Right kidney (tissue), 9 donors: Measurements from ENCODE around the gene C17orf58.
"Not testable (repeated sequence)": the region's sequence is repeated elsewhere in the genome, so short reads cannot be mapped to it uniquely, and the experiment has no call there.

Experiments
- DNase-seq: peaks from one replicate; pipeline ENCODE4 v3.0.0-alpha.2; 2016
- long read RNA-seq, 8 donors: transcript quantifications; one replicate each; lab custom pipeline, GENCODE V29; 2026

C17orf58 gene
- long read RNA-seq, donor 1, transcript C17orf58-202 (3 exons, 1,082 nt), result major isoform, 11 of 191 reads
- long read RNA-seq, donor 1, partial matches to known transcripts, result 180 of 191 reads
- long read RNA-seq, donor 1, other reads (novel, unspliced or antisense), result 0 of 191 reads
- long read RNA-seq, donor 2, transcript C17orf58-202 (3 exons, 1,082 nt), result major isoform, 5 of 6 reads
- long read RNA-seq, donor 2, partial matches to known transcripts, result 0 of 6 reads
- long read RNA-seq, donor 2, other reads (novel, unspliced or antisense), result 0 of 6 reads
- long read RNA-seq, donor 3, partial matches to known transcripts, result 0 of 2 reads
- long read RNA-seq, donor 3, other reads (novel, unspliced or antisense), result 0 of 2 reads
- long read RNA-seq, donor 4, transcript C17orf58-202 (3 exons, 1,082 nt), result major isoform, 6 of 30 reads
- long read RNA-seq, donor 4, partial matches to known transcripts, result 20 of 30 reads
- long read RNA-seq, donor 4, other reads (novel, unspliced or antisense), result 0 of 30 reads
- long read RNA-seq, donor 5, partial matches to known transcripts, result 7 of 14 reads
- long read RNA-seq, donor 5, other reads (novel, unspliced or antisense), result 0 of 14 reads
- long read RNA-seq, donor 6, transcript C17orf58-202 (3 exons, 1,082 nt), result major isoform, 6 of 15 reads
- long read RNA-seq, donor 6, partial matches to known transcripts, result 5 of 15 reads
- long read RNA-seq, donor 6, other reads (novel, unspliced or antisense), result 0 of 15 reads
- long read RNA-seq, donor 7, result 0 reads
- long read RNA-seq, donor 8, transcript C17orf58-202 (3 exons, 1,082 nt), result major isoform, 8 of 15 reads
- long read RNA-seq, donor 8, transcript C17orf58-203 (2 exons, 1,654 nt), result minor isoform, 7 of 15 reads
- long read RNA-seq, donor 8, partial matches to known transcripts, result 0 of 15 reads
- long read RNA-seq, donor 8, other reads (novel, unspliced or antisense), result 0 of 15 reads

DNA sequence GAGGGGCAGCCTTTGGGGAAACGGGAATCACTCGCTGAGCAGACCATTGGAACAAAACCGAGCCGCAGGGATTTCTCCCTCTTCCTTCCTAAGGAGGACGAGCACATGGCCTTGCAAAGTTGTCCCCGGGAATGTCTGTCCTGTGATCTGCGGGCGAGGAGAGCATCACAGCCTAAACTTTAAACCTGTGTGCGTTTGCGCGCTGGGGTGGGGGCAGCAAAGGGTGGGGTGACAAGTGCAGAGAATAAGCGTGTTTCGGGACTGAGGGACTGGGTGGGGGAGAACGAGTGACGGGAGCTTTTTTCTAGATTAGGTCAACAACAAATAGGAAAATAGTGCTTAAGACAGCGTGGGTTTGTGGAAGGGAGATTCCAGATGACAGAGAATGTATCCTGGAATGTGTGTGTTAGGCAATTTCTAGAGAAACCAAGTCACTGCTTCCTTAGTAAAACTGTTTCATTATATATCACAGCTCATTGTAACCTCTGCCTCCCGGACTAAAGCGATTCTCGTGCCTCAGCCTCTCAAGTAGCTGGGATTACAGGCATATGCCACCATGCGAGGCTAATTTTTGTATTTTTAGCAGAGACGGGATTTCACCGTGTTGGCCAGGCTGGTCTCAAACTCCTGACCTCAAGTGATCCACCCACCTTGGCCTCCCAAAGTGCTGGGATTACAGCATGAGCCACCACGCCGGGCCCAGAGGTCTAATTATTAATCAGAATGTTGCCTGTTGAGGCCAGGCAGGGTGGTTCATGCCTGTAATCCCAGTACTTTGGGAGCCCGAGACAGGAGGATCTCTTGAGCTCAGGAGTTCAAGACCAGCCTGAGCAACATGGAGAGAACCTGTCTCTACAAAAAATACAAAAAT is at the start of gene C17orf58:
Gene C17orf58, minus strand, starts transcription at position 169 of the 871 bp plus-strand sequence. CDS start 271 bp downstream, outside the sequence.
- DNase-seq, result peak; percentile 31

DNA sequence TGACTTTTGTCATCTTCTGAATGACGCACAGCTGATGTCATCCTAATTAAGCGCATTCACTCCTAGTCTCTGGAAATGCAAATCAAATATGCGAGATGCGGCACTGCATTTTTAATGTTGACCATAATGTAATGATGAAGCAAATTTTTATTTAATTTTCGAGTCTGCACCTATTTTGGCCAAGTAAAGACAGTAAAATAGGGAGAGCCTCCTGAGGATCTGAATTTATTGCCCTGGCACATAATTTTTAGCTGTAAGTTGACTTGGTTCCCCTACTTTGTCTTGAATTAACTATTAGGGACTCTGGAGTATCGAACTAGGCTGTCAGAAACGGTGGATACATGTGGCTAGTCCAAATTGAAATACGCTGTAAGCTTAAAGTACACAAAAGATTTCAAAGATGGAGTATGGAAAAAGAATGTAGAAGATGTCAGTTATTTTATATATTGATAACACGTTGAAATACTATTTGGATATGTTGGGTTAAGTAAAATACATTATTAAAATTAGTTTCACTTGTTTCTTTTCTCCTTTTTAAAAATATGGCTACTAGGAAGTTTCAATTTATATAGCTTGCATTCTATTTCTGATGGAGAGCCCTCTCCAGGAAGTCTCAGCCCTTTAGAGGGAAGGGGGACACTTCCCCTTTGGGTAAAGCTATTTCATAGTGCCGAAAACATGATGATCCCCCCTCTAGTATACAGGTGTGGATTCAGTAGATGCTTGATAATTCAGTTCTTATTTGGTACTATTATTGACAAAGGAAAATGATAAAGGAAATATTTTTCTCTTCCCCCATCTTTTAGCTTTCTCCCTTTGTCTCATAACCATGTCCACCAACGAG is 40.3 kb upstream of the C17orf58 start:
- no peak for DNase-seq

DNA sequence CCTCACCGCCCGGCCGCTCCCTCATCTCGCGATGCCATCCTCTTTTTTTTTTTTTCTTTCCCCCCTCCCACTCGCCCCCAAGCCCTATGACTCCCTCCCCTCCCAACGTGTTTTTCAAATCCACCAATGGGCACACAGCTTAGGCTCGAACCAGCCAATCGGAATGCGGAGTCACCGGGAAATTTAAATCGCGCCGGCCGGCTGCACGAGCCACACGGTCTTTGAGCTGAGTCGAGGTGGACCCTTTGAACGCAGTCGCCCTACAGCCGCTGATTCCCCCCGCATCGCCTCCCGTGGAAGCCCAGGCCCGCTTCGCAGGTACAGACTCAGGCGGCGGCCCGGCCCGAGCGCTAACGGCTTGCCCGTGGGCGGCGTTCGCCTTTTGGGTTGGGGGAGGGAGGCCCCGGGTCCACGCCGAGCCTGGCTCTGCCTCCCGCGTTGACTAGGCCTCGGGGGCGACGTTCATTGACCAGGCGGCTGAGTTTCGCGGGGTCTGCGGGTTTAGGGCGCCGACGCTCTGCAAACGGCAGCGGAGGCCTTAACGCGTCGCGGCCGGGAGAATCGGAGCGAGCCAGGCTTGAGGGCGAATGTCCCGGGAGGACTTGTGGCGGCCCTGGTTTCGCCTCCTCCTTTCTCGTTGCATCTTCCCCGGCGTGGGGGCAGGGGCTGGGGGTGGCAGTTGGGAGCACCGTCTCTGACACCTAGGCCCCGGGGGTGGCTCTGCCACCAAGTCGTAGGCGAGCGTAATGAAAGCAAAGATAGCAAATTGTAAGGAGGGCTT is 39.4 kb upstream of the C17orf58 start, which contains the start of gene KPNA2:
Gene KPNA2, plus strand, starts transcription at position 213 of the 781 bp plus-strand sequence. CDS start 1,398 bp downstream, outside the sequence.
- peak; percentile 89 for DNase-seq

DNA sequence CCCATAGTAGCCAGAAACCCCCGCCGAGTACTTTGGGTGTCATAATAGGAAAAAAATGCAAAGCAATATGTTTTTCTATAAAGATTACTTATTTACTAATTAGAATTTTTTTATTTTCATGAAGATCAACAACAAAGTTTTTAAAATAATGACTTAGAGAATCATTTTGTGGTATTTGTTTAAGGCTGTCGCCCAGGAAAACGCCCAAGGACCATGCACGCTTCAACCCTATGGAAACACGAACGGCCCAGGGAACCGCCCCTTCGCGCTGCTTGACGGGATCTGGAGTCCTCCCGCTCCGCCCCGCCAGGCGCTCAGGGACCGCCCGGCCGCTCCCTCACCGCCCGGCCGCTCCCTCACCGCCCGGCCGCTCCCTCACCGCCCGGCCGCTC is 38.9 kb upstream of the C17orf58 start:
- no peak for DNase-seq

DNA sequence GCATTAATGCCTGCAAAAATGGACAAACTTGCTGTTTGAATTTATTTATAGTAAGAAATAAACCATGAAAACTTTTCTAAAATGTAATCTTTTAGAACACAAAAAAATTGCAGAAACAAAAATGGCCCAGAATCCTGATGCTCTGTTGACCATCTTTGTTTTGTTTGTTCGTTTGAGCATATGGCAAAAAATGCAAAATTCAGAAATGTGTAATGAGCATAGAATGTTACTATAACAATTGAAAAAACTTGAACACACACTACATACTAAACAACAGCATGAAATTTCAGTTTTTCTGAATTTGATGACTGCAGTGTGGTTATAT is 38.1 kb upstream of the C17orf58 start:
- DNase-seq, result peak; percentile 22

DNA sequence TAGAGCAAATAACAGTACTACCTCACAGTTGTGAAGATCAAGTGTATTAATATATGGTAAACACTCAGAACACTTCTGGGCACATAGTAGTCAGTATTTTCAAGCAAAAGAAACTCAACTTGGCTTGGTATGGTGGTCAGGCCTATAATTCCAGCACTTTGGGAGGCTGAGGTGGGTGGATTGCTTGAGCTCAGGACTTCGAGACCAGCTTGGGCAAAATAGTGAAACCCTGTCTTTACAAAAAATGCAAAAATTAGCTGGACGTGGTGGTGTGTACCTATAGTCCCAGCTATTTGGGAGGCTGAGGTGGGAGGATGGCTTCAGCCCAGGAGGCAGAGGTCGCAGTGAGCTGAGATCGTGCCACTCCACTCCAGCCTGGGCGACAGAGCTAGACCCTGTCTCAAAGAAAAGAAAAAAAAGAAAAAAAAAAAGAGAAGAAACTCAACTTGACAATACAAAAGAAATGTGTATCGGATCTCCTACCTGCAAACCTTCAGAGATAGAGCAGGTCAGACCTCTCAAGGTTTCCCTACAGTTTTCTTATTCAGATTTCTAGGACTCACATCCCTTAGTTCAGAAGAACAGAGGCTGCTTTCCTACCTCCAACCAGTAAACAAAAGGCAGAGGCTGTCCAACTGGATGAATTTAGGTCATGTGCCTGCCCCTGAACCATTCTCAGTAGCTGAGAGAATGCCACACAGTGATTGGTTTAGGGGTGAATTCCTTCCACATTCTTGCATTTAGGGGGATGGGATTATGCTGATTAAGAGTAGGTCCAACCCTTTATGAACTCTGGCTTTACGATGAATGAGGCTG is 37.6 kb upstream of the C17orf58 start:
- peak; percentile 16 for DNase-seq

DNA sequence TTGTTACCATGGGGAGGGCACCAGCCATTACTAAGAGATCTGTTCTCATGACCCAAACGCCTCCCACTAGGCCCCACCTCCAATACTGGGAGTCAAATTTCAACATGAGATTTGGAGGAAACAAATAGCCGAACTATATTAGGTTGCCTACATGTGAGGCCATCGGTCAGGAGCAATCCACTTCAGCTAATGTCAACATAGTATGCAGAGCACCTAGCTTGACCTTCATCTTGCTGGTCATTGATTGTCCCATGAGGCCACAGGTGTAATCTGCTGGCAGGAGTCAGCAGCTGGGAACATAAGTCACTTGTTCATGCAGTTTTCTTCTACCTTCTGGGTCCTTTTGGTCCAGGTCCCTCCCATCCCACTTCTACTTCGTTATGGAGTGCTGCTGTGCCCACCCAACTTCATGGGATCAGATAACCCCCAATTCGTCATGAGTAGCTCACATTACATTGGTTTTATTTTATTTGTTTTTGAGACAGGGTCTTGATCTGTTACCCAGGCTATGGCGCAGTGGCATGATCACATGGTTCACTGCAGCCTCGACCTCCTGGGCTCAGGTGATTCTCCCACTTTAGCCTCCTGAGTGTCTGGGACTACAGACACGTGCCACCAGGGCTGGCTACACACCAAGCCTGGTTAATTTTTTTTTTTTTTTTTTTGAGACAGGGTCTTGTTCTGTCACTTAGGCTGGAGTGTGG is 33.4 kb upstream of the C17orf58 start:
- DNase-seq, result no peak

DNA sequence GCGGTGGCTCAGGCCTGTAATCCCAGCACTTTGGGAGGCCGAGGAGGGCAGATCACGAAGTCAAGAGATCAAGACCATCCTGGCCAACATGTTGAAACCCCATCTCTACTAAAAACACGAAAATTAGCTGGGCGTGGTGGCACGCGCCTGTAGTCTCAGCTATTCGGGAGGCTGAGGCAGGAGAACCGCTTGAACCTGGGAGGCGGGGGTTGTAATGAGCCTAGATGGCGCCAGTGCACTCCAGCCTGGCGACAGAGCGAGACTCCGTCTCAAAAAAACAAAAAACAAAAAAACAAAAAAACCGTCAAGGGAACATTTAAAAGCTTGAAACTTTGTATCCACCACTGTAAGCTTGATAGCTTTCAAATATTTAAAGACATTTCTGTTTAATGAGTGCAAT is 26.3 kb upstream of the C17orf58 start:
- not testable (repeated sequence) for DNase-seq

DNA sequence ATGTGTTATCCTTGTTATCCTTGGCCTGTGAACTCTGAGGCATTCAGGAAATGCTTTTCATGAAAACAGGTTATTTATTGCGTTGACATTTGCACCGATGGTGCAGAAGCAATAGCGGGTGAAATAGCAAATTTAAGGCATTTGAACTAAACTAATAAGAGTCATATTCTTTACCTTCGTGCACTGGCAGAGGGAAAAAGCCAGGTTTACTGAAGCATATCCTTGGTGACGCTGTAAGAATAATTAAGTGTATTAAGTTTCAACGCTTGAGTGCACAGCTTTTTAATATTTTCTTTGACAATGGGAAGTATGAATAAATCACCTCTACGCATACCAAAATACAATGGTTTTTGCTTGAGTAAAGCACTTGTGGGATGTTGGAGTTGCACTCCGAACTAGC is 25.7 kb upstream of the C17orf58 start:
- no peak for DNase-seq

DNA sequence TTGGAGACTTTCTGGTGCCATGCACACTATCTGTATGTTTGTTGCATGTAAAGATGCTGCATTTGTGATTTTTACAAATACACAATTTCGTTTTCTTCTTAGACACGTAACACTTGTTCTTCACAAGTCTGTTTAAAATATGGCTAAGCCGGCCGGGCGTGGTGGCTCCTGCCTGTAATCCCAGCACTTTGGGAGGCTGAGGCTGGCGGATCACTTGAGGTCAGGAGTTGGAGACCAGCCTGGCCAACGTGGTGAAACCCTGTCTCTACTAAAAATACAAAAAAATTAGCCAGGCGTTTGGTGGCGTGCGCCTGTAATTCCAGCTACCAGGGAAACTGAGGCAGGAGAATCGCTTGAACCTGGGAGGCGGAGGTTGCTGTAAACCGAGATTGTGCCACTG is 24.5 kb upstream of the C17orf58 start:
- not testable (repeated sequence) for DNase-seq

DNA sequence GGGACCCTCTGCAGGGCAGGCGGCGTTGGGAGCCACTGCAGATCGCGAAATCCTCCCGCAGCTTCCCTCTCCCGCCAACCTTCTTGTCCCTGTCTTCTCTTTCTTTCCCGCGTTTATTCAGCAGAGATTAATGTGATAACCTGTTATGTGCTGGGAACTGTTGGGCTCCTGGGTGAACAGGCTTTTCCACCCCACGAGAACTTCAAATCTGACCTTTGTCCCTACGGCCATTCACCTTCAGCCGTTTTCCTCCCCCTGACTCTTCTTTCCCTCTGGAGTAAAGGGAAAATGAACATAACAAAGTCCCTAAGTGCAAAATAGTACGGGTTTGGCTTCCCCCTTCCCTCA is 24.1 kb upstream of the C17orf58 start:
- DNase-seq, result no peak

DNA sequence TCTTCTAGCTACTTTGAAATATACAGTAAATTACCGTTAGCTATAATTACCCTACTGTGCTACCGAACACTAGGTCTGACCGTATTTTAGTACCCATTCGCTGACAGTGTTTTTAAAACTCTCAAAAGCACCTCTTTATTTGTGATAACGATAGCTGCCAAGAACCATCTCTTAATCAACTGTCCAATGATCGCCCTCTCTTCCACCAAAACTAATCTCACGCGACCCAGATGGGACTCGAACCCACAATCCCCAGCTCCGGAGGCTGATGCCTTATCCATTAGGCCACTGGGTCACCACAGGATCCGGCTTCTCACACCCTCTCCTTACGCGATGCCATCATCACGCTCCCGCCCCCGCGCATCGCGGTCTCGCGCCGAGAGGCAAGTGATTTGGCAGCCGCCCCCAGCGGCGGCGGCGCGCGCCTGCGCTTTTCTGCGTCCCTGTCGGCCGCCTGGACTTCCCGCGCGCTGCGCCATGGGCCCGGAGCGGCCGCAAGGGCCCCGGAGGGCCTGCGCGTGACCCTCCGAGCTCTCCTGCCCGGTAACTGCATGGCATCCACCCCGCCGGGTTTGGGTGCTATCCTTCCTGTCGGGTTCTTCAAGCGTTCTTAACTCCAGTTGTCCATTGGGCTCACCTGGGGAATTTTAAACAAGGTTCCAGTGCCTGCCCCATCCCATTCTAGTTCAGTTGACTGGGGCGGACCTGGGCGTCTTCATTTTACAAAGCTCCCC is 23.6 kb upstream of the C17orf58 start:
- peak; percentile 95 for DNase-seq

DNA sequence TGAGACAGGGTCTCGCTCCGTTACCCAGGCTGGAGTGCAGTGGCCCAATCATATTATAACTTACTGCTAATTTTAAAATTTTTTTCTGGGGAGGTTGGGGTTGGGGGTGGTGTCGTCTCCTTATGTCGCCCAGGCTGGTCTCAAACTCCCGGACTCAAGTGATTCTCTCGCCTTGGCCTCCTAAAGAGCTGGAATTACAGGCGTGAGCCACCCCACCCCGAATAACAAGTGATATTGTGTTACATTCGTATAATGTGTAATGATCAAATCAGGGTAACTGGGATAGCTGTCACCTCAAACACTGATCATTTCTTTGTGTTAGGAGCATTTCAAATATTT is 23.0 kb upstream of the C17orf58 start:
- DNase-seq, result peak; percentile 16

DNA sequence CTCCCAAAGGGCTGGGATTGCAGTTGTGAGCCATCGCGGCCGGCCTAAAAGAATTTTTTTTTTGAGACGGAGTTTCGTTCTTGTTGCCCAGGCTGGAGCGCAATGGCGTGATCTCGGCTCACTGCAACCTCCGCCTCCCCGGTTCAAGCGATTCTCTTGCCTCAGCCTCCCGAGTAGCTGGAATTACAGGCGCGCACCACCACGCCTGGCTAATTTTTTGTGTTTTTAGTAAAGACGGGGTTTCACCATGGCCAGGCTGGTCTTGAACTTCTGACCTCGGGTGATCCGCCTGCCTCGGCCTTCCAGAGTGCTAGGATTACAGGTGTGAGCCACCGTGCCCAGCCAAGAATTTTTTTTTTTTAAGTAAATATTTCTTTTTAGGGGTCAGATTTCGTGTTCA is 22.2 kb upstream of the C17orf58 start:
- not testable (repeated sequence) for DNase-seq

DNA sequence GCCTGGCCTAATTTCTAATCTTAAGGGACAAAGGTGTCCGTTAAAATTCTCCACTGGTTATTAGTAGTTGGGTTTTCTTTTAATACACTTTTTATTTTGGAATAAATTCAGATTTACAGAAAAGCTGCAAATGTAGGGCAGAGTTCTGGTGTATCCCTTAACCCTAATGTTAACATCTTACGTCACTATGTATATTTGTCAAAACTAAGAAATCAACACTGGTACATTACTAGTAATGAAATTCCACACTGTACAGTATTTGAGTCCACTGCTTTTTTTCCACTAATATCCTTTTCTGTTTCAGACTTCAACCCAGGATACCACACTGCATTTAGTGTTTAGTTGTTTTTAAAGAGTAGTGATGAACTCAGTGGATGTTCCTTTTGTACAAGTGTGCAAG is 20.6 kb upstream of the C17orf58 start:
- DNase-seq, result no peak

DNA sequence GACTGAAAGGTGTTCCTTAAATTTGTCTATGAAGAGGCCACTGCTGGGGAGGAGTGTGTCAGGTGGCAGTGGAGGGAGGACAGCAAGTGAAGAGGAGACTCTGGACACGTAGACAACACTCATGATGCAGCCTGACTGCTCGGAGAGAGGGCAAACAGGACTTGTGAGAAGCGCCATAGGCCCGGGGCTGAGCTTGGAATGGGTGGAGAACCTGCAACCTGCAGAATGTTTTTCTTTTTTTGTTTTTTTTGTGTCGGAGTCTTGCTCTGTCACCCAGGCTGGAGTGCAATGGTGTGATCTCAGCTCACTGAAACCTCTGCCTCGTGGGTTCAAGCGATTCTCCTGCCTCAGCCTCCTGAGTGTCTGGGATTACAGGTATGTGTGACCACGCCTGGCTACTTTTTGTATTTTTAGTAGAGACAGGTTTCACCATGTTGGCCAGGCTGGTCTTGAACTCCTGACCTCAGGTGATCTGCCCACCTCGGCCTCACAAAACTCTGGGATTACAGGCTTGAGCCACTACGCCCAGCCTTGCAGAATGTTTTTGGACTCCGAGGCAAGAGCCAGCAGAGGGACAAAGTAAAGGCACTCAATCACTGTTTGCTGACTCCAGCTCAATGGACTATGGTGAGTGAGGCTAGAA is 18.9 kb upstream of the C17orf58 start:
- DNase-seq, result no peak

DNA sequence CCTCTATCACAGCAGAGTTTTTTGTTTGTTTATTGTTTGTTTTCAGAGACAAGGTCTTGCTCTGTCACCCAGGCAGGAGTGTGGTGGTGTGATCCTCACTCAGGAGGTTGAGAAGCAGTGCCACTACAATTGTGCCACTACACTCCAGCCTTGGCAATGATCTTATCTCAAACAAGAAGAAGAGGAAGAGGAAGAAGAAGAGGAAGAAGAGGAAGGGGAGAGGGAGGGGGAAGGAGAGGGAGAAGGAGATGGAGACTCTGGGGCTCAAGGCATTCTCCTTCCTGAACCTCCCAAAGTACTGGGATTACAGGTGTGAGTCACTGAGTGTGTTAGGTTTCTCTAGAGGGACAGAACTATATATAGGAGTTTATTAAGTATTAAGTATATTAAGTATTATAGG is 17.1 kb upstream of the C17orf58 start:
- no peak for DNase-seq

DNA sequence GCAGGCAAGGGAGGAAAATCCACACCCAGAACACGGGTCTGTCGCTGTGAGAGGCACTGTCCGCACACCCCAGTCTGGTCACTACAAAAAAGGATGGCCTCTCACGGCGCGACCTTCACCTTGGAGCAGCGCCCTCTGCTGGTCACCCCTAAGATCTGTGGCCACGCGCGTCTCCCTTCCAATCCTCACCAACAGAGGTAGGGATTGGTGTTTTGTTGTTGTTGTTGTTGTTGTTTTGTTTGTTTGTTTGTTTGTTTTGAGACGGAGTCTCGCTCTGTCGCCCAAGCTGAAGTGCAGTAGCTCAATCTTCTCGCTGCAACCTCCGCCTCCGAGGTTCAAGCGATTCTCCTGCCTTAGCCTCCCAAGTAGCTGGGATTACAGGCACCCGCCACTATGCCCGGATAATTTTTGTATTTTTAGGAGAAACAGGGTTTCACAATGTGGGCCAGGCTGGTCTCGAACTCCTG is 15.0 kb upstream of the C17orf58 start:
- DNase-seq, result no peak
